ENCODE measurements around the gene PDZD11.
"Not testable (repeated sequence)": the region's sequence is repeated elsewhere in the genome, so short reads cannot be mapped to it uniquely, and the experiment has no call there.

The PDZD11 gene

GRCh38 chrX:70289793-70290770 is at the start of gene PDZD11, which contains the start of gene KIF4A:
TSS of gene PDZD11 (minus strand) at chrX:70289927. CDS start at chrX:70289341, 586 bp downstream.
TSS of gene KIF4A (plus strand) at chrX:70290104. CDS start at chrX:70290459, 355 bp downstream.
- DNase-seq (ENCODE audit: low spot score), result peak; percentile 53

GRCh38 chrX:70338290-70338689 is 48.6 kb upstream of the PDZD11 start:
- DNase-seq (ENCODE audit: low spot score), result no peak

GRCh38 chrX:70336767-70337166 is 47.0 kb upstream of the PDZD11 start:
- DNase-seq (ENCODE audit: low spot score), result no peak

GRCh38 chrX:70332600-70332999 is 42.9 kb upstream of the PDZD11 start:
- no peak for DNase-seq (ENCODE audit: low spot score)

- DNase-seq (ENCODE audit: low spot score), result no peak
Measured at GRCh38 chrX:70331161-70331560, 41.4 kb upstream of the PDZD11 start.

- no peak for DNase-seq (ENCODE audit: low spot score)
Measured at GRCh38 chrX:70324326-70324725, 34.6 kb upstream of the PDZD11 start.

GRCh38 chrX:70323628-70324027 is 33.9 kb upstream of the PDZD11 start:
- DNase-seq (ENCODE audit: low spot score), result not testable (repeated sequence)

- DNase-seq (ENCODE audit: low spot score), result no peak
Measured at GRCh38 chrX:70322784-70323183, 33.1 kb upstream of the PDZD11 start.

GRCh38 chrX:70313503-70313902 is 23.8 kb upstream of the PDZD11 start:
- no peak for DNase-seq (ENCODE audit: low spot score)

- no peak for DNase-seq (ENCODE audit: low spot score)
Measured at GRCh38 chrX:70301716-70302115, 12.0 kb upstream of the PDZD11 start.

- DNase-seq (ENCODE audit: low spot score), result no peak
Measured at GRCh38 chrX:70293621-70294020, 3.9 kb upstream of the PDZD11 start.

- no peak for DNase-seq (ENCODE audit: low spot score)
Measured at GRCh38 chrX:70292788-70293187, 3.1 kb upstream of the PDZD11 start.

GRCh38 chrX:70289168-70289792 is 447 bp downstream of the PDZD11 start:
- DNase-seq (ENCODE audit: low spot score), result no peak

- no peak for DNase-seq (ENCODE audit: low spot score)
Measured at GRCh38 chrX:70281951-70282350, 7.8 kb downstream of the PDZD11 start, which contains the start of gene RAB41. TSS of gene RAB41 (plus strand) at chrX:70282172. CDS start at chrX:70282218, 46 bp downstream.

- DNase-seq (ENCODE audit: low spot score), result no peak
Measured at GRCh38 chrX:70280573-70280972, 9.2 kb downstream of the PDZD11 start.

- no peak for DNase-seq (ENCODE audit: low spot score)
Measured at GRCh38 chrX:70279081-70279480, 10.6 kb downstream of the PDZD11 start.

- DNase-seq (ENCODE audit: low spot score), result not testable (repeated sequence)
Measured at GRCh38 chrX:70274029-70274428, 15.7 kb downstream of the PDZD11 start.

- DNase-seq (ENCODE audit: low spot score), result no peak
Measured at GRCh38 chrX:70268034-70268433, 21.7 kb downstream of the PDZD11 start, which contains the start of gene ARR3. TSS of gene ARR3 (plus strand) at chrX:70268334. CDS start at chrX:70269386, 1,052 bp downstream.

- DNase-seq (ENCODE audit: low spot score), result no peak
Measured at GRCh38 chrX:70264784-70265183, 24.9 kb downstream of the PDZD11 start.

GRCh38 chrX:70262952-70263567 is 26.7 kb downstream of the PDZD11 start:
- no peak for DNase-seq (ENCODE audit: low spot score)

GRCh38 chrX:70260104-70260503 is 29.6 kb downstream of the PDZD11 start, which contains the start of gene P2RY4:
TSS of gene P2RY4 (minus strand) at chrX:70260204. CDS start at chrX:70259624, 580 bp downstream.
- no peak for DNase-seq (ENCODE audit: low spot score)

Data from putamen (tissue), 1 donor.